HG02588 (cell line): ENCODE measurements around the gene ANKRD65.
"Not testable (repeated sequence)": the region's sequence is repeated elsewhere in the genome, so short reads cannot be mapped to it uniquely, and the experiment has no call there.

Experiments used
- ATAC-seq: cut with Tn5 transposase; IDR thresholded peaks from one replicate; pipeline ENCODE4 v1.9.1; 2021; ENCODE audit warnings: mild to moderate bottlenecking, moderate library complexity; ENCODE audit not compliant: unreplicated experiment

The ANKRD65 gene

GRCh38 chr1:1418464-1419362 lies 2.4 kb downstream of the ANKRD65 start:
- no peak for ATAC-seq

GRCh38 chr1:1417825-1418463 lies 3.1 kb downstream of the ANKRD65 start:
- not testable (repeated sequence) for ATAC-seq

GRCh38 chr1:1417396-1417795 lies 3.7 kb downstream of the ANKRD65 start:
- not testable (repeated sequence) for ATAC-seq

GRCh38 chr1:1415751-1416150 lies 5.3 kb downstream of the ANKRD65 start:
- no peak for ATAC-seq

- not testable (repeated sequence) for ATAC-seq
These were observed 8.7 kb downstream of the ANKRD65 start for GRCh38 chr1:1412311-1412902.

GRCh38 chr1:1411626-1412025 lies 9.4 kb downstream of the ANKRD65 start:
- no peak for ATAC-seq

- ATAC-seq, result not testable (repeated sequence)
These were observed 10.8 kb downstream of the ANKRD65 start for GRCh38 chr1:1410238-1410637.

- peak; percentile 25 for ATAC-seq
These were observed 13.3 kb downstream of the ANKRD65 start for GRCh38 chr1:1407636-1408318.

GRCh38 chr1:1406821-1407635 lies 14.0 kb downstream of the ANKRD65 start, which contains the start of gene MRPL20:
Gene MRPL20, minus strand, starts transcription at chr1:1407293. Its CDS starts 76 bp downstream, at chr1:1407217.
- peak; percentile 86 for ATAC-seq

GRCh38 chr1:1406101-1406820 lies 14.8 kb downstream of the ANKRD65 start:
- no peak for ATAC-seq

- ATAC-seq, result no peak
These were observed 17.4 kb downstream of the ANKRD65 start for GRCh38 chr1:1403653-1404052.

- ATAC-seq, result not testable (repeated sequence)
These were observed 18.1 kb downstream of the ANKRD65 start for GRCh38 chr1:1402901-1403392.

- no peak for ATAC-seq
These were observed 18.8 kb downstream of the ANKRD65 start for GRCh38 chr1:1402072-1402900.

- no peak for ATAC-seq
These were observed 19.5 kb downstream of the ANKRD65 start for GRCh38 chr1:1401457-1402010.

- ATAC-seq, result no peak
These were observed 20.3 kb downstream of the ANKRD65 start for GRCh38 chr1:1400576-1401456.

- no peak for ATAC-seq
These were observed 21.1 kb downstream of the ANKRD65 start for GRCh38 chr1:1399872-1400575.
